PFSK-1 (cell line): ENCODE data around the gene NXPH1.

Experiments
- POLR2AphosphoS5 ChIP-seq: IDR thresholded peaks from 2 replicates; pipeline ENCODE4 v1.6.1; 2012; ENCODE audit warnings: low read depth, mild to moderate bottlenecking, control low read depth, low read length, moderate library complexity
- SIN3A ChIP-seq: IDR thresholded peaks from 2 replicates; pipeline ENCODE4 v1.6.1; 2012; ENCODE audit warnings: mild to moderate bottlenecking, low read length, moderate library complexity, borderline replicate concordance; ENCODE audit not compliant: insufficient read depth
- TAF1 ChIP-seq: IDR thresholded peaks from 2 replicates; pipeline ENCODE4 v1.6.1; 2012; ENCODE audit warnings: low read length, control low read depth, borderline replicate concordance; ENCODE audit not compliant: insufficient read depth

- TF ChIP-seq SIN3A: no peak
- TF ChIP-seq POLR2AphosphoS5: no peak
- no peak for TF ChIP-seq TAF1
These were observed 57.1 kb downstream of the NXPH1 start for GRCh38 chr7:8490391-8491045.
